ENCODE data around the gene TRAM1L1. TPM values are rescaled to one million over a fixed set of nuclear protein-coding genes. Genes with fewer than 3 reads are reported as not detected.

The TRAM1L1 gene
- total and polyA plus RNA-seq, 2 of the 4 experiments (the other 2 are of a cell fraction), result 2.6 to 3.4 TPM

- in situ Hi-C loops (cut with MboI; ENCODE audit: low sequenced_read_pairs) (no loop called here), intact Hi-C loops (cut with micrococcal nuclease) (no loop called here), dilution Hi-C loops (cut with HindIII; ENCODE audit: low sequenced_read_pairs, unreplicated experiment) (no loop called here)
- Histone ChIP-seq H3K23ac (ENCODE audit: low read depth, low read length) (no peak overlapping the region), H2BK120ac (ENCODE audit: low read depth, low read length) (no peak overlapping the region), H3K4me3 (ENCODE audit: insufficient read depth, low read depth, low read length) (no peak overlapping the region), H4K20me1 (ENCODE audit: insufficient read depth, low read length) (no peaks in the 10 kb centered on the region), H2AFZ (replicated peaks; ENCODE audit: low read length, poor library complexity) (no peak overlapping the region), H4K91ac (ENCODE audit: insufficient read depth, low read depth, low read length) (no peak overlapping the region), H2AK9ac (replicated peaks; ENCODE audit: low read depth, low read length, poor library complexity) (no peak overlapping the region), H3K56ac (ENCODE audit: extremely low read depth, insufficient read depth, low read length) (no peak overlapping the region), H2AK5ac (ENCODE audit: low read depth, low read length) (no peak overlapping the region), H3K14ac (replicated peaks; ENCODE audit: low read depth, low read length) (no peak overlapping the region), H3K27me3 (ENCODE audit: control insufficient read depth, insufficient read depth, low read length) (no peaks in the 10 kb centered on the region), H2BK5ac (ENCODE audit: low read depth, low read length, poor library complexity, severe bottlenecking) (no peak overlapping the region), H2BK15ac (ENCODE audit: low read depth, low read length) (no peak overlapping the region), H3K9me1 (ENCODE audit: insufficient read depth, low read length) (no peaks in the 10 kb centered on the region), H3K27ac (ENCODE audit: insufficient read depth, low read length) (no peak overlapping the region), H3K9me3 (ENCODE audit: control insufficient read depth, insufficient read depth, low read length) (no peaks in the 10 kb centered on the region), H4K5ac (ENCODE audit: low read depth, low read length) (no peak overlapping the region), H3K4me1 (ENCODE audit: control insufficient read depth, insufficient read depth, low read length) (no peaks in the 10 kb centered on the region), H3K79me1 (ENCODE audit: low read depth in 1 of 2, low read length in 2 of 2) (no peaks in the 10 kb centered on the region), H3K9ac (ENCODE audit: low read depth, low read length) (no peak overlapping the region), H3K4ac (ENCODE audit: low read depth, low read length) (no peak overlapping the region), H3K36me3 (ENCODE audit: control insufficient read depth, insufficient read depth, low read length) (no peaks in the 10 kb centered on the region), H2BK20ac (ENCODE audit: low read depth, low read length) (no peak overlapping the region), H3K4me2 (ENCODE audit: low read depth, low read length) (no peak overlapping the region), H4K8ac (ENCODE audit: low read depth in 2 of 2, low read length in 2 of 2) (no peak overlapping the region), H3K18ac (ENCODE audit: low read depth, low read length) (no peak overlapping the region)
- no peak for DNase-seq
- ChIA-PET CTCF (no interaction called here), POLR2A (ENCODE audit: unreplicated experiment) (no interaction called here)
- no peak for ATAC-seq (ENCODE audit: low read depth)
- TF ChIP-seq MXI1 (IDR thresholded peaks at IDR 0.05; ENCODE audit: borderline replicate concordance, low read depth, low read length) (no peak), CTCF (conservative IDR thresholded peaks at IDR 0.05; ENCODE audit: low read depth, low read length) (no peak), RFX5 (IDR thresholded peaks at IDR 0.05; ENCODE audit: low read depth, low read length) (no peak), SMC3 (IDR thresholded peaks at IDR 0.05; ENCODE audit: low read depth, low read length) (no peak), USF2 (IDR thresholded peaks at IDR 0.05; ENCODE audit: low read depth, low read length) (no peak)
- no TSS peak for BruUV-seq (replicated peaks)
- 56 to 100% methylated on average over 1 to 3 of the region's 5 CpGs for WGBS, 2 experiments (ENCODE audit: extremely low coverage in 2 of 2, insufficient read length in 1 of 2)
Measured at GRCh38 chr4:117096462-117096861, 11.1 kb upstream of the TRAM1L1 start.

Data from IMR-90 (cell line).